HepG2 (cell line): ENCODE measurements around the gene TMEM62. TPM values are rescaled to one million over a fixed set of nuclear protein-coding genes. Genes with fewer than 3 reads are reported as not detected.

Experiments used
- ATM ChIP-seq: fragments of 450-650 bp; IDR thresholded peaks from 2 replicates; pipeline ENCODE4 v1.7.1; 2017; ENCODE audit warnings: mild to moderate bottlenecking, borderline replicate concordance
- FOSL2 ChIP-seq: sonication (generic); formaldehyde crosslinking; IDR thresholded peaks from 2 replicates; pipeline ENCODE4 v1.4.0; 2020; ENCODE audit warnings: missing genetic modification reagents
- GABPB1 ChIP-seq: IDR thresholded peaks from 2 replicates; pipeline ENCODE4 v1.6.1; 2016; ENCODE audit warnings: mild to moderate bottlenecking, missing genetic modification reagents, moderate library complexity, missing compliant biosample characterization
- HOXD1 ChIP-seq: sonication (generic); formaldehyde crosslinking; IDR thresholded peaks from 2 replicates; pipeline ENCODE4 v1.5.0; 2020; ENCODE audit warnings: missing genetic modification reagents
- ISX ChIP-seq: sonication (generic); formaldehyde crosslinking; conservative IDR thresholded peaks from 2 replicates; pipeline ENCODE4 v1.5.0; 2020; ENCODE audit warnings: missing genetic modification reagents
- KAT8 ChIP-seq: IDR thresholded peaks from 2 replicates; pipeline ENCODE4 v1.6.1; 2016; ENCODE audit warnings: missing genetic modification reagents, missing compliant biosample characterization
- MXD3 ChIP-seq: IDR thresholded peaks from 2 replicates; pipeline ENCODE4 v1.6.1; 2016; ENCODE audit warnings: mild to moderate bottlenecking, missing biosample characterization, missing genetic modification reagents
- NONO ChIP-seq, 2 experiments: fragments of 450-650 bp in 1 of 2; sonication (generic) in 1 of 2; formaldehyde crosslinking in 1 of 2; IDR thresholded peaks in 1 of 2; conservative IDR thresholded peaks in 1 of 2; 2 replicates each; pipeline versions ENCODE4 v1.6.1 to v1.8.0; 2017 to 2022; ENCODE audit warnings: mild to moderate bottlenecking in 1 of 2, missing genetic modification reagents in 1 of 2, moderate library complexity in 1 of 2
- NR2F6 ChIP-seq, 2 experiments: IDR thresholded peaks; 2 replicates each; pipeline ENCODE4 v1.6.1; 2016; ENCODE audit warnings: antibody characterized with exemption in 1 of 2, mild to moderate bottlenecking in 1 of 2
- PHF21A ChIP-seq: sonication (generic); formaldehyde crosslinking; IDR thresholded peaks from 2 replicates; pipeline ENCODE4 v1.5.0; 2020; ENCODE audit warnings: mild to moderate bottlenecking, missing genetic modification reagents
- SCMH1 ChIP-seq: sonication (generic); formaldehyde crosslinking; IDR thresholded peaks from 2 replicates; pipeline ENCODE4 v1.9.0; 2021; ENCODE audit warnings: missing genetic modification reagents, mild to moderate bottlenecking, borderline replicate concordance
- SNAPC2 ChIP-seq: sonication (generic); formaldehyde crosslinking; IDR thresholded peaks from 2 replicates; pipeline ENCODE4 v1.8.1; 2022; ENCODE audit warnings: mild to moderate bottlenecking, missing genetic modification reagents
- YEATS4 ChIP-seq: sonication (generic); formaldehyde crosslinking; IDR thresholded peaks from 2 replicates; pipeline ENCODE4 v1.4.0; 2020; ENCODE audit warnings: missing genetic modification reagents, borderline replicate concordance
- ZC3H4 ChIP-seq: sonication (generic); formaldehyde crosslinking; IDR thresholded peaks from 2 replicates; pipeline ENCODE4 v1.4.0; 2020; ENCODE audit warnings: missing genetic modification reagents, borderline replicate concordance
- ZFP1 ChIP-seq: IDR thresholded peaks from 2 replicates; pipeline ENCODE4 v1.6.1; 2016
- ZFY ChIP-seq: sonication (generic); formaldehyde crosslinking; IDR thresholded peaks from 2 replicates; pipeline ENCODE4 v1.4.0; 2020; ENCODE audit warnings: missing genetic modification reagents
- ZNF180 ChIP-seq: sonication (generic); formaldehyde crosslinking; IDR thresholded peaks from 2 replicates; pipeline ENCODE4 v1.4.0; 2020; ENCODE audit warnings: low read depth, missing genetic modification reagents, borderline replicate concordance
- ZNF331 ChIP-seq: sonication (generic); formaldehyde crosslinking; IDR thresholded peaks from 2 replicates; pipeline ENCODE4 v1.4.0; 2020; ENCODE audit warnings: missing genetic modification reagents
- ZNF501 ChIP-seq: sonication (generic); formaldehyde crosslinking; IDR thresholded peaks from 2 replicates; pipeline ENCODE4 v1.5.1; 2020; ENCODE audit warnings: mild to moderate bottlenecking, moderate library complexity, missing genetic modification reagents
- ZNF556 ChIP-seq: sonication (generic); formaldehyde crosslinking; IDR thresholded peaks from 2 replicates; pipeline ENCODE4 v1.4.0; 2020; ENCODE audit warnings: mild to moderate bottlenecking, missing genetic modification reagents, borderline replicate concordance
- ZNF614 ChIP-seq: IDR thresholded peaks from 2 replicates; pipeline ENCODE4 v1.6.1; 2018; ENCODE audit warnings: missing biosample characterization, missing genetic modification reagents, inconsistent platforms, borderline replicate concordance
- ZNF749 ChIP-seq: sonication (generic); formaldehyde crosslinking; IDR thresholded peaks from 2 replicates; pipeline ENCODE4 v1.8.0; 2022; ENCODE audit warnings: mild to moderate bottlenecking, missing genetic modification reagents, moderate library complexity, borderline replicate concordance
- ZNF766 ChIP-seq: sonication (generic); formaldehyde crosslinking; IDR thresholded peaks from 2 replicates; pipeline ENCODE4 v1.5.0; 2020; ENCODE audit warnings: missing genetic modification reagents, borderline replicate concordance
- ZNF772 ChIP-seq: sonication (generic); formaldehyde crosslinking; IDR thresholded peaks from 2 replicates; pipeline ENCODE4 v1.5.0; 2020; ENCODE audit warnings: mild to moderate bottlenecking, missing genetic modification reagents
- ZNF773 ChIP-seq: sonication (generic); formaldehyde crosslinking; IDR thresholded peaks from 2 replicates; pipeline ENCODE4 v1.4.0; 2020; ENCODE audit warnings: missing genetic modification reagents, borderline replicate concordance
- ZSCAN29 ChIP-seq: sonication (generic); formaldehyde crosslinking; conservative IDR thresholded peaks from 2 replicates; pipeline ENCODE4 v1.4.0; 2020; ENCODE audit warnings: mild to moderate bottlenecking, missing genetic modification reagents
- ZSCAN31 ChIP-seq: sonication (generic); formaldehyde crosslinking; IDR thresholded peaks from 2 replicates; pipeline ENCODE4 v1.5.0; 2020; ENCODE audit warnings: low read depth, mild to moderate bottlenecking, missing genetic modification reagents
- polyA plus RNA-seq, 8 experiments: library from polyadenylated mRNA; depleted of rRNA in 3 of 8; stranded (reverse) in 7 of 8; unstranded in 1 of 8; fragments of >200 nt; fragmentation: Illumina TruSeq in 4 of 8; extraction: Trizol in 4 of 8; gene quantifications; 2 replicates each; pipeline versions ENCODE4 v1.2.1 to v1.2.3, GENCODE V29; 2011 to 2016; ENCODE audit warnings: low read depth in 4 of 8, missing spikeins in 1 of 8, mixed read lengths in 1 of 8; ENCODE audit not compliant: insufficient read depth in 1 of 8
- total RNA-seq, 5 experiments: library from RNA; depleted of rRNA; stranded (reverse); fragments of >200 nt; fragmentation: Illumina TruSeq; extraction: Trizol; gene quantifications; 2 replicates each; pipeline ENCODE4 v1.2.3, GENCODE V29; 2016; ENCODE audit warnings: low read depth in 1 of 5
- TF ChIP-seq, protein P1 (sequence below): sonication (generic); formaldehyde crosslinking; IDR thresholded peaks from 2 replicates; pipeline ENCODE4 v1.8.1; 2023; ENCODE audit warnings: mild to moderate bottlenecking, moderate library complexity, missing genetic modification reagents
- TF ChIP-seq, protein P2 (sequence below): sonication (generic); formaldehyde crosslinking; IDR thresholded peaks from 2 replicates; pipeline ENCODE4 v1.5.1; 2020; ENCODE audit warnings: mild to moderate bottlenecking, moderate library complexity, missing genetic modification reagents

Gene TMEM62
- total and polyA plus RNA-seq, 2 of the 13 experiments (the other 11 are each of a cell fraction or from before 2014, with no cell fraction given), result 14.2 to 20.9 TPM

- 0 out of 2 replicates have a peak, but pooled peaks have one; percentile 24 for TF ChIP-seq ZNF501 (CRISPR knock-in tag)
- TF ChIP-seq SNAPC2, result 0 out of 2 replicates have a peak, but pooled peaks have one; percentile 68
- no peak for TF ChIP-seq ZSCAN29 (CRISPR knock-in tag)
- no peak for TF ChIP-seq ZNF749 (CRISPR knock-in tag)
- no peak for TF ChIP-seq ISX (CRISPR knock-in tag)
- TF ChIP-seq ZNF556 (CRISPR knock-in tag), result no peak
- peak; percentile 98 for TF ChIP-seq ZFY (CRISPR knock-in tag)
- peak; percentile 64; the same call in 1 of the 2 replicates for TF ChIP-seq MXD3
- TF ChIP-seq FOSL2 (CRISPR knock-in tag), result 0 out of 2 replicates have a peak, but pooled peaks have one; percentile 11
- peak; percentile 58; the same call in 1 of the 2 replicates for TF ChIP-seq ZNF766
- TF ChIP-seq YEATS4 (CRISPR knock-in tag), result peak; percentile 90
- no peak for TF ChIP-seq SCMH1
- TF ChIP-seq HOXD1 (CRISPR knock-in tag), result peak; percentile 77
- no peak for TF ChIP-seq ZNF331
- peak; percentile 53; the same call in 1 of the 2 replicates for TF ChIP-seq PHF21A
- TF ChIP-seq ZSCAN31 (CRISPR knock-in tag), result peak; percentile 48; the same call in 1 of the 2 replicates
- 0 out of 2 replicates have a peak, but pooled peaks have one; percentile 21 for TF ChIP-seq ZNF614 (CRISPR knock-in tag)
- TF ChIP-seq, protein P1, sequence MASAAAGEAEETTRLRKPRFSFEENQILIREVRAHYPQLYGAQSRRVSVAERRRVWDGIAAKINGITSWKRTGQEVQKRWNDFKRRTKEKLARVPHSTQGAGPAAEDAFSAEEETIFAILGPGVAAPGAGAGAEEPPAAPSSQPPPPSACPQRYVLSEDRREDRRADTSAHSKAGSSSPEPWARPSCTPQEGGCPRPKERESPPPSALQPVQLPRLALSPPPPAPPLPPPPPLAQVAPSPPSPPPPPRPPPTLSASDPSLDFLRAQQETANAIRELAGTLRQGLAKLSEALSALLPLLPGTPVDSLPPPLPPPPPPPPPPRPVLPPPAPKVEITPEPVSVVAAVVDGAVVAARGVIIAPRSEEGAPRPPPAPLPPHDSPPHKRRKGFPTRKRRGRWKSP, result peak; percentile 60
- peak; percentile 81 for TF ChIP-seq KAT8 (CRISPR knock-in tag)
- TF ChIP-seq ZC3H4 (CRISPR knock-in tag), result no peak
- no peak for TF ChIP-seq NR2F6 (IDR thresholded peaks at IDR 0.05)
- TF ChIP-seq NR2F6 (CRISPR knock-in tag; IDR thresholded peaks at IDR 0.05), result peak; percentile 2; the same call in 1 of the 2 replicates
- no peak; the same call in 1 of the 2 replicates for TF ChIP-seq ZNF772 (CRISPR knock-in tag)
- no peak for TF ChIP-seq ZNF180 (CRISPR knock-in tag)
- 0 out of 2 replicates have a peak, but pooled peaks have one; percentile 35 for TF ChIP-seq ZFP1 (CRISPR knock-in tag)
- TF ChIP-seq, protein P2, sequence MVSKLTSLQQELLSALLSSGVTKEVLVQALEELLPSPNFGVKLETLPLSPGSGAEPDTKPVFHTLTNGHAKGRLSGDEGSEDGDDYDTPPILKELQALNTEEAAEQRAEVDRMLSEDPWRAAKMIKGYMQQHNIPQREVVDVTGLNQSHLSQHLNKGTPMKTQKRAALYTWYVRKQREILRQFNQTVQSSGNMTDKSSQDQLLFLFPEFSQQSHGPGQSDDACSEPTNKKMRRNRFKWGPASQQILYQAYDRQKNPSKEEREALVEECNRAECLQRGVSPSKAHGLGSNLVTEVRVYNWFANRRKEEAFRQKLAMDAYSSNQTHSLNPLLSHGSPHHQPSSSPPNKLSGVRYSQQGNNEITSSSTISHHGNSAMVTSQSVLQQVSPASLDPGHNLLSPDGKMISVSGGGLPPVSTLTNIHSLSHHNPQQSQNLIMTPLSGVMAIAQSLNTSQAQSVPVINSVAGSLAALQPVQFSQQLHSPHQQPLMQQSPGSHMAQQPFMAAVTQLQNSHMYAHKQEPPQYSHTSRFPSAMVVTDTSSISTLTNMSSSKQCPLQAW (CRISPR knock-in tag), result no peak
- no peak for TF ChIP-seq NONO (IDR thresholded peaks at IDR 0.05)
- TF ChIP-seq NONO (CRISPR knock-in tag; conservative IDR thresholded peaks at IDR 0.05), result 0 out of 2 replicates have a peak, but pooled peaks have one; percentile 16
- TF ChIP-seq ATM, result no peak
- TF ChIP-seq ZNF773, result no peak
- TF ChIP-seq GABPB1 (CRISPR knock-in tag), result peak; percentile 88
Measured at GRCh38 chr15:43133430-43134156, at the start of gene TMEM62 (continued).
